ENCODE data around the gene CRISPLD2.

Gene CRISPLD2

GRCh38 chr16:84819644-84820304 lies at the start of gene CRISPLD2:
Gene CRISPLD2 (plus strand): TSS chr16:84819985. CDS start chr16:84838496, 18,511 bp downstream.
- peak; percentile 16 to 94 (median 82) for DNase-seq

DNA sequence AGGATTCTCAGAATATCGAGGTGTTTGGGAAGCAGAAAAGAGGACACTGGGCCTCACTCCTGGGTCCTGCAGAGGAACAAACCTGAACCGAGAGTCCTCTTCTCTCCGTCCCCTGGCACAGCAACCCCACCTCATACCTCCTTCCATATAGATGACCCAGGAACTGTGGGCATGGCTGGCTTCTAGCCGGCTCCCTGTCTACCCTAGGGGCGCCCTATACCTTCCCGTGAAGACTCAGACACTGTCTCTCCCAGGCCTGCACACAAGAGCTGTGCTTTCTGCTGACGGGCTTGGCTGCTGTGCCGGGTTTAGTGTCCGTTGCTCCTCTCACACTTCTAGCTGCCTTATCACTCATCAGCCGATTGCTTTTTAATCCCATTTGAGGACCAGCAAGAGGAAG lies 46.5 kb upstream of the CRISPLD2 start:
- DNase-seq, result peak in 3 of 58 donors; percentile 11 to 57 (median 38)

DNA sequence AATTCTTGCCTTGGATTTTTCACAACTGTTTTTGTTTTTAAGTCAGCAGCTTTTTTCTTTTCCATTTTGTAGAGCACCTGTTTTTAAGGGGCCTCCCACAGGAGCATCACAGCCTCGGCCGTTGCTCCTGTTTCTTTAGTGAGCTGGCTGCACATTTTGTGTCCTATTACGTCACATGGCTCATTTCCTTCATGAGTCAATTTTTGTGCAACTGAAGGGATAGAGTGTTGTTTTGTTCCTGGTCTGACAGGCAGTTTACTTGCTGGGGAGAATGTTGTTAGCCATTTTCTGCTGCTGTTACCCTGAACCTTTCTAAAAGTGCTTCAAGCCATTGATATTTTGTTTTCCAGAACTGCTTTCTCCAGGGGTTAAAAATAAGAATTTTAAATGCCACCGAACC lies 45.0 kb upstream of the CRISPLD2 start:
- peak in 5 of 58 donors; percentile 14 to 35 (median 22) for DNase-seq

DNA sequence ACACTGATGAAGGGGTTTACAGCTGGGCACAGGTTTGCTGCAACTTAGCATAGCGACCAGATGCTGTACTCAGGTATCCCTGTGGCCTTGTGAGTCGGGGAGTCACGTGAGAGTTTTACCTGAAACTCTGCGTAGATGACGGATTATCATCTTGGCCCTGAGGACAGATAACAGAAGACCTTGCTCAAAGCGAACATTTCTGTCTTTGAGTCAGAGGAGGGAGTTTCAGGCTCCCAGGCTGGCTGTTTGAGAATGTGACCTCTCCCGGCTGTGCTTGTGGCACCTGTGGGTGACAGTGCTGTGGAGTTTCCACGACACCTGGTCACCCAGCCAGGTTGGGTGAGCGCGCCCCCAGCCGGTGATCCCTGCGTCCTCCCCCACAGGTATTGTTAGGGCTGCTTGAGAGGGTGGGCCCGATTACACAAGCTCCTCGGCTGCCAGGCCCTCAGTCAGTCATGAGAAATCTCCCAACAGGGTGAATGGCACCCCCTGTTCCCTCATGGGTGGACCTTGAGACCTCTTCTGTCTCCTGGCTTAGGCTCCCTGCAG lies 44.4 kb upstream of the CRISPLD2 start:
- no peak for DNase-seq

DNA sequence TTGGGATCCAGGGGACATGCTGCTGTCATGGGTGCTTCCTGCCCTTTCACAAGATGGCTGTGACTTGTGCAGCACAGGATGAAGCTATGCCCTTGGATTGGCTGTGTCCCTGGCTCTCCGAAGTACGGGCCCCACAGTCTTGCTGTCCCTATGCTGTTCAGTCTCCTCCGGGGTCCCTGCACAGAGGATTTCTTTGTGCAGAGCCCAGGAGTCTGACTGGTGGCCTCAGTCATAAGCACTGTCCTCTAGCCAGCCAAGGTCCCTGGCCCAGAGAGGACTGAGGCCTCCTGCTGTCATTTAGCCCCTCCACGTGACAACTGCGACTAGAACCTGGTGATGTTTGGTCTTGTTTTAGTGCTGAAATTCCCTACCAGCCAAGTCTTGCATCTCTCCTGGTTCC lies 42.4 kb upstream of the CRISPLD2 start:
- DNase-seq, result peak in 1 of 58 donors; percentile 13

- no peak for DNase-seq
Observed at GRCh38 chr16:84778720-84779119, 41.1 kb upstream of the CRISPLD2 start.

DNA sequence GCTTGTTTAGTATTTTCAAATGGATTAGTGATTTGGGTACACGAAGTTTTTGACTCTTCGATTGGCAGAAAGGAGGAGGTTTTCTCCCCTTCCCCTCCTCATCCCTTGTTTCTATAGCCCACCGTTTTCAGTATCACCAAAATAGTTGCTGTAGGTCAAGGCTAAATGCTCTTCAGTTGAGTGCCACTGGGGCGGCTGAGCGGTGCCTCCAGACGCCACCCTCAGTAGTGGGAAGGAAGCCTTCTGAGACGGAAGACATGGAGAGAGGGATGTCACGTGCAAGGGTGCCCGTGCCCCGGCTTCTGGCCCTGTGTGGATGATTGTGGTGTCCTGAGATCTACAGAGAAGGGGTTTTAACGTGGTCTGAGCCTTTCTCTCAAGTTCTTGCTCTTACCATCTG lies 39.7 kb upstream of the CRISPLD2 start:
- DNase-seq, result no peak

GRCh38 chr16:84780544-84781376 lies 39.0 kb upstream of the CRISPLD2 start:
- peak in 1 of 58 donors; percentile 5 for DNase-seq

DNA sequence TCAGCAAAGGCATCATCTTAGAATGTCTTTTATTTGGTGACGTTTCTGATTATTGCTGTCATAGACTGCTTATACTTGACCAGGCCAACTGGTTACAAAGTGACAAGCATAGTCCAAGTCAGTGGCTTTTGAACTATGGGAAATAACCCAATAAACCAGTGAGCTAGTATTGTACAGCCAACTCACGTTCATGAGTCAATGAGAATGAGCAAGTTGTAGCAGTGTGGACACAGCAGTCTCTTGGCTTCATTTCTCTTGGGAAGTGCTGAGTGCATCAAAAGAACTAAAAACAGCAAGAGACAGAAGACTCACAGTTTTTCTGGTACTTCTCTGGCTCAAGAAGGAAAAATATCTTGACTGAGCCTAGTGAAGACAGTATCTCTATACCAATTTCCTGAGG lies 36.9 kb upstream of the CRISPLD2 start:
- DNase-seq, result no peak

- DNase-seq, result peak in 2 of 58 donors; percentile 13 to 48
Observed at GRCh38 chr16:84785843-84786581, 33.8 kb upstream of the CRISPLD2 start.

GRCh38 chr16:84786605-84787262 lies 33.1 kb upstream of the CRISPLD2 start:
- DNase-seq, result no peak

DNA sequence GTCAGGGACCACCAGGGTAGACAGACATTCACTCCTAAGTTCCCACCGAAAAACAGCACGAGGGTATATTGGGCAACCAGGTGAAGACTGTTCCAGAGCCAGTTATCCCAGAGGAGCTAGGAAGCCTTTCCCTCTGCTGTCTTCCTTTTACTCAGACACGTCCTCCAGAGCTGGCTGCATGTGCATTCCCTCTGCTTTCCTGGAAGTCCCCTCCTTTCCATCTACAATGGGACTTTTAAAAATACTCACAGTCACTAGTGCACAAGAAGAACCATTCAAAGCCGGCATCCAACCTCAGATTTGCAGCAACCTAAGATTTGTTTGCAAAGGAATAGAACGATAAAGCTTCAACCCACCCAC lies 32.5 kb upstream of the CRISPLD2 start:
- no peak for DNase-seq

DNA sequence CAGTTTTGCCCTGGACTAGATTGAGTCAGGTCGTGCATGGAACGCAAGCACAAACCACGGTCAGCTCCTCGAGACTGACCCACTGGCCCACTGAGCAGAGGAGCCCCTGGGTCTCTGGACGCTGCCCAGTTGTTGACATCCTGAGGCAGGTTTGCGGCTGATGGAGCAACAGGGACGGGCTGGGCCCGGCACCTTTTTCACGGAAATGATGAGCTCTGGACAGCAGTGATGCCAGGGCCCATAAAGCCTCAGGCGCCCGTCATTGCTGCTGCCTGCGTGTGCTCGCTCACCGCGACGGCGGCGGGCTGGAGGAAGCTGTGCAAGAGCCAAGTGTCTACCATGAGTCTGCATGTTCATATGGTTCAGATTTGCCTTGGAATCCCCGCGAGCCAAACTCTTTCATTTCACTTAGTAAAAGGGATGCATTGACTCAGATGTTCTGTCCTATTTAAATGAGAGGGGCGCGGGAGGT lies 30.8 kb upstream of the CRISPLD2 start:
- no peak for DNase-seq

GRCh38 chr16:84789431-84789830 lies 30.4 kb upstream of the CRISPLD2 start:
- DNase-seq, result no peak

DNA sequence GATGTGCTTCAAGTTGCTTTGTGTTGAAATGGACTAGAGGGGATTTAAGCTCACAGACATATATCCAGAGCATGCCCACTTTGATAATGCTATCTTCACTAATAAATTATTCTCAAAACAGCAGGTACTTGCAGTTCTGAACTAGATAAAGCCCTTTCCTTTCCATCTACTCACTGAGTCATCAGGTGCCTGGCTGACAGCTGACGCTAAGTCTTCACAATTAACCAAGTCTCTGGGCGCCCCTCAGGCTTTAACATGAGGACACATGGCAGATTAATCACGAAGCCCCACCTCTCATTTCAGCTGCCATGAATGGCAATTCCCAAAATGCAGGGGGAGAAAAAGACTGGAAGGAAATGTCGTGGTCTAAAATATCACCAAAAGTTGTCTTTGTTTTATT lies 29.5 kb upstream of the CRISPLD2 start:
- no peak for DNase-seq

DNA sequence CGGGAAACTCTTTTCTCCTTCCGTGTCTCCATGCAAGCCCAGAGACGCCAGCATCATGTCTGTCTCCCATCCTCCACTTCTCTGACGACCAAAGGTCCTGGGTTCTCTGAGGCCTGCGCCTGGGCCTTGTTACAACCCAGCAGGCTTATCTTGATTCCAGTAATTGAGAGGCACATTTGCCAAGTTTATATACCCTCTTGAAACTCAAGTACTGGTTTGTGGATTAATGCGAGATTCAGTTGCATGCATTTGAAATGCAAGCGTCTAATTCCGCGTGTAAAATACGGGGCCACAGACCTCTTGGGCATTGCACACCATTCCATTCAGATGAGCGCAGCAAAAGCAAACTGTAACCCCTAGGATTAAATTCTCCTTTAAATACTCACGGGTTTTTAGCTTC lies 28.7 kb upstream of the CRISPLD2 start:
- no peak for DNase-seq

DNA sequence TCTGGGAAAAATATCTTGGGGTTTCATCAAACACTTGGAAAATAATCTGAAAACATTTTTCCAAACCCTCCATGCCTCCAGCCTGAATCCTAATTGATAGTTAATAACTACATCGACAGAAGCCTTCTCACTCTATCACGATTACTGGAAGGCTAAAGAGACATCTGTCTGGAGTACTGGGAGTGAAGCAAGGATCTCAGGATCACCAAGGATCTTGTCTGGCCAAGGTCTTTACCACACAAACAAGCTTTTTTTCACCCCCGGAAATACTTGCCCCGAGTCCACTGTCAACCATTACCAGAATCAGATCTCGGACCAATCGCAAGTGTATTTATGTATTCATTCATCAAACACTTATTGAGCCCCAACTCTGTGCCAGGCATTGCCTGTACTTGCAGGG lies 28.3 kb upstream of the CRISPLD2 start:
- DNase-seq, result no peak

DNA sequence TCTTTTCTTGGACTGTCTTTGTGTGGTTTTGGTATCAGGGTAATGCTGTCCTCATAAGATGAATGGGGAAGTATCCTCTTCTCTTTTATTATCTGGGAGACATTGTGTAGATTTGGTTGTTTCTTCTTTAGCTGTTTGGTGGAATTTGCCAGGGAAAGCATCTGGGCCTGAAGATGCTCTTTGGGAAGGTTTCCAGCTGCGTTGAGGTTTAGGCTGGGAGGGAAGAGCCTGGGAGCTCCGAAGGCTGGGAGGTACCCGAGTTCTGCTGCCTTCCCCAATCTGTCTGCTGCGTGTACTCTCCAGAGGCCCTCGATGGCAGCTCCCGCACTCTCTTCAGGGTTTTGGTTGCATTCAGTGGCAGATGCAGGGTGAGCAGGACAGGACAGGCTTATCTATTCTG lies 25.6 kb upstream of the CRISPLD2 start:
- DNase-seq, result no peak

DNA sequence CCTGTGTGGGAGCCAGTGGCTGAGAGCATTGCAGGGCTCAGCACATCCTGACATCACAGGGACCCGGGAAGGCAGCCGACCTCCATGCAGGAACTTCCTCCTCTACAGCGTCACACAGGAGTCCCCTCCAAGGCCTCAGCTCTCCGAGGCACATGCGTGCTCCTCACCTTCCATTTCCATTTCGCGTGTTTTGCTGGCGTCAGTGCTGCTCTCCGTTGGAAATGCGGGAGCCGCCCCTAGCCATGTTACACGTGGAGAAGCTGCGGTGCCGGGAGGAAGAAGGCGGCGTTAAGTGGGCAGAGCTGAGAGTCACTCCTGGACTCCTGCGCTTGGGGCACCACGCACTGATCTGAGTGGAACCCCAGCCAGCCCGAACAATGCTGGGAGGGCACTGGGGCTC lies 25.2 kb upstream of the CRISPLD2 start:
- DNase-seq, result no peak

GRCh38 chr16:84795329-84796053 lies 24.3 kb upstream of the CRISPLD2 start:
- no peak for DNase-seq
